A549 (cell line): Measurements from ENCODE around the gene NFASC. TPM values are rescaled to one million over a fixed set of nuclear protein-coding genes. Genes with fewer than 3 reads are reported as not detected.

Source experiments
- ATAC-seq, 2 experiments: fragments of 200-7000 bp in 1 of 2; fragments of >200 bp in 1 of 2; cut with Nextera tagmentation in 1 of 2; cut with Tn5 transposase in 1 of 2; 3 replicates each; pipeline versions ENCODE4 v1.8.0 to v1.9.1; 2018 to 2020; ENCODE audit warnings: mild to moderate bottlenecking in 1 of 2, moderate library complexity in 1 of 2
- CTCF ChIA-PET: fragments of 300-600 bp; sonication (Branson Sonifier 250); formaldehyde crosslinking; extraction: SDS; loops from one replicate; lab custom pipeline; 2021; ENCODE audit warnings: antibody characterized with exemption, inconsistent platforms; lab: Yijun Ruan, JAX
- POLR2A ChIA-PET: fragments of 350-600 bp; formaldehyde crosslinking; extraction: SDS; loops from one replicate; lab custom pipeline; 2021; ENCODE audit warnings: antibody characterized with exemption, inconsistent platforms; lab: Yijun Ruan, JAX
- DNase-seq, 2 experiments: peaks; one replicate each; pipeline versions ENCODE4 v3.0.0 to v3.0.0-alpha.2; 2011 to 2016; ENCODE audit warnings: low read depth in 1 of 2, low spot score in 1 of 2
- FAIRE-seq: peaks from 2 replicates; lab custom pipeline; 2011; peaks lifted over from hg19 to GRCh38; lab: Jason Lieb, UNC
- H3K27ac ChIP-seq, 2 experiments: fragments of >200 bp; sonication (Bioruptor Twin); formaldehyde crosslinking; 3 replicates each; pipeline ENCODE4 v1.5.1; 2016 to 2017
- H3K4me1 ChIP-seq: fragments of >200 bp; sonication (Bioruptor Twin); formaldehyde crosslinking; 3 replicates; pipeline ENCODE4 v1.6.1; 2016
- H3K4me2 ChIP-seq: fragments of >200 bp; sonication (Bioruptor Twin); formaldehyde crosslinking; 3 replicates; pipeline ENCODE4 v1.6.1; 2016
- H3K4me3 ChIP-seq: fragments of >200 bp; sonication (Bioruptor Twin); formaldehyde crosslinking; 3 replicates; pipeline ENCODE4 v1.5.1; 2016
- H3K9me3 ChIP-seq: fragments of >200 bp; sonication (Bioruptor Twin); formaldehyde crosslinking; 3 replicates; pipeline ENCODE4 v1.6.1; 2016
- CBX2 ChIP-seq: fragments of 200-600 bp; sonication (generic); IDR thresholded peaks from 2 replicates; pipeline ENCODE4 v1.6.1; 2016; ENCODE audit warnings: low read depth, mild to moderate bottlenecking, borderline replicate concordance
- CHD4 ChIP-seq: fragments of 200-600 bp; sonication (generic); IDR thresholded peaks from 2 replicates; pipeline ENCODE4 v1.6.1; 2016; ENCODE audit warnings: antibody characterized with exemption, mild to moderate bottlenecking, borderline replicate concordance
- EHF ChIP-seq: fragments of 250-450 bp; sonication (Bioruptor Pico); IDR thresholded peaks from 2 replicates; pipeline ENCODE4 v1.5.0; 2020; ENCODE audit warnings: mild to moderate bottlenecking
- EHMT2 ChIP-seq: fragments of 200-600 bp; sonication (generic); IDR thresholded peaks from 2 replicates; pipeline ENCODE4 v1.6.1; 2016; ENCODE audit warnings: antibody characterized with exemption, low read depth, mild to moderate bottlenecking, moderate library complexity
- FOXS1 ChIP-seq: fragments of 250-450 bp; sonication (Bioruptor Pico); IDR thresholded peaks from 2 replicates; pipeline ENCODE4 v1.5.0; 2020; ENCODE audit warnings: mild to moderate bottlenecking, moderate library complexity
- HEYL ChIP-seq: fragments of 250-450 bp; sonication (Bioruptor Pico); IDR thresholded peaks from 2 replicates; pipeline ENCODE4 v1.8.0; 2021; ENCODE audit warnings: mild to moderate bottlenecking, moderate library complexity
- HOXA7 ChIP-seq: fragments of 250-450 bp; sonication (Bioruptor Pico); IDR thresholded peaks from 2 replicates; pipeline ENCODE4 v1.5.0; 2020; ENCODE audit warnings: mild to moderate bottlenecking, moderate library complexity
- KDM1A ChIP-seq: fragments of 200-600 bp; sonication (generic); IDR thresholded peaks from 2 replicates; pipeline ENCODE4 v1.6.1; 2016; ENCODE audit warnings: low read depth, mild to moderate bottlenecking
- MAFK ChIP-seq: fragments of 450-650 bp; IDR thresholded peaks from 2 replicates; pipeline ENCODE4 v1.6.1; 2014; ENCODE audit not compliant: partially characterized antibody
- MAZ ChIP-seq: fragments of 150-350 bp; IDR thresholded peaks from 2 replicates; pipeline ENCODE4 v1.6.1; 2014; ENCODE audit warnings: antibody characterized with exemption, low read depth, low read length, borderline replicate concordance
- POLR2A ChIP-seq: IDR thresholded peaks from 2 replicates; pipeline ENCODE4 v1.6.1; 2012; ENCODE audit warnings: mild to moderate bottlenecking, low read length
- POLR2AphosphoS2 ChIP-seq: conservative IDR thresholded peaks from 2 replicates; pipeline ENCODE4 v1.6.1; 2012; ENCODE audit warnings: low read length, improper control_type of control experiment, inconsistent platforms
- RNF2 ChIP-seq: fragments of 200-600 bp; sonication (generic); IDR thresholded peaks from 2 replicates; pipeline ENCODE4 v1.6.1; 2016; ENCODE audit warnings: low read depth, mild to moderate bottlenecking, antibody characterized with exemption, moderate library complexity, borderline replicate concordance
- TFCP2L1 ChIP-seq: fragments of 250-450 bp; sonication (Bioruptor Pico); IDR thresholded peaks from 2 replicates; pipeline ENCODE4 v1.5.0; 2021; ENCODE audit warnings: mild to moderate bottlenecking
- ZC3H11A ChIP-seq: fragments of 450-650 bp; IDR thresholded peaks from 2 replicates; pipeline ENCODE4 v1.6.1; 2014; ENCODE audit warnings: antibody characterized with exemption, mild to moderate bottlenecking
- ZSCAN20 ChIP-seq: fragments of 250-450 bp; sonication (Bioruptor Pico); IDR thresholded peaks from 2 replicates; pipeline ENCODE4 v1.8.0; 2022; ENCODE audit warnings: mild to moderate bottlenecking, moderate library complexity
- WGBS: methylation state at CpG from one replicate; pipeline ENCODE4 v1.1.6; 2017; ENCODE audit errors: missing lambda C conversion rate; 5-methylcytosine and 5-hydroxymethylcytosine counted together
- polyA plus RNA-seq, 4 experiments: library from polyadenylated mRNA; depleted of rRNA in 3 of 4; stranded (reverse); fragments of >200 nt; fragmentation: RNase III in 1 of 4; extraction: RNeasy Plus Mini Kit Qiagen cat#74134 plus additional on column Dnase treatment in 1 of 4; gene quantifications; 2 replicates in 3 of 4; 3 replicates in 1 of 4; pipeline ENCODE4 v1.2.3, GENCODE V29; 2011 to 2017
- TF ChIP-seq, protein P1 (sequence below): fragments of 200-600 bp; sonication (generic); IDR thresholded peaks from 2 replicates; pipeline ENCODE4 v1.6.1; 2016; ENCODE audit warnings: antibody characterized with exemption, mild to moderate bottlenecking, moderate library complexity
- TF ChIP-seq, protein P2 (sequence below): fragments of 250-450 bp; sonication (Bioruptor Pico); IDR thresholded peaks from 2 replicates; pipeline ENCODE4 v1.5.0; 2021; ENCODE audit warnings: mild to moderate bottlenecking, moderate library complexity, borderline replicate concordance
- TF ChIP-seq, protein P3 (sequence below): fragments of >200 bp; sonication (Bioruptor Twin); formaldehyde crosslinking; IDR thresholded peaks from 3 replicates; pipeline ENCODE4 v1.5.1; 2016
- TF ChIP-seq, protein P4 (sequence below): fragments of >200 bp; sonication (Bioruptor Twin); formaldehyde crosslinking; IDR thresholded peaks from 2 replicates; pipeline ENCODE4 v1.6.1; 2016
- TF ChIP-seq, protein P5 (sequence below): fragments of 450-650 bp; IDR thresholded peaks from 2 replicates; pipeline ENCODE4 v1.6.1; 2014; ENCODE audit warnings: antibody characterized with exemption
- TF ChIP-seq, protein P6 (sequence below): fragments of 150-350 bp; IDR thresholded peaks from 2 replicates; pipeline ENCODE4 v1.6.1; 2014; ENCODE audit warnings: low read depth, mild to moderate bottlenecking, low read length

NFASC gene
- polyA plus RNA-seq, 2 of the 4 experiments (the other 2 are of a cell fraction), result 0.27 to 0.39 TPM

DNA sequence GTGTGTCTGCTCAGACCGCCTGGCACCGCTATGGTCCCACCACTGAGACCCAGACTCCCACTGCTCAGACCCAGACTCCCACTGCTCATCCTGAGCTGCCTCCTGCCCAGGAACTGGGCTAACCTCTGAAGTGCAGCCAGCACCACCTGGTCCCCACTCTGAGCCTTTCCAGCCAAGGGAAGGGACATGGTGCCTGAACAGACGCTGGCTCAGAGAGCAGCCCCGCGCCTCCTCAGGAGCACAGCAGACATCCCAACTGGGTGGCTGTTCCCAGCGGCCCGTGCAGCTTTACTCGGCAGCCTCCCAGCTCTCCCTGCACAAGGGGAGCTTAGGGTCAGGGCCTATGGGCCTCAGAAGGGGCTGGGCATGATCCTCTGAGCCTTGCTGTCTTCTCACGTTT is 144.6 kb downstream of the NFASC start (continued):
- TF ChIP-seq, protein P1, sequence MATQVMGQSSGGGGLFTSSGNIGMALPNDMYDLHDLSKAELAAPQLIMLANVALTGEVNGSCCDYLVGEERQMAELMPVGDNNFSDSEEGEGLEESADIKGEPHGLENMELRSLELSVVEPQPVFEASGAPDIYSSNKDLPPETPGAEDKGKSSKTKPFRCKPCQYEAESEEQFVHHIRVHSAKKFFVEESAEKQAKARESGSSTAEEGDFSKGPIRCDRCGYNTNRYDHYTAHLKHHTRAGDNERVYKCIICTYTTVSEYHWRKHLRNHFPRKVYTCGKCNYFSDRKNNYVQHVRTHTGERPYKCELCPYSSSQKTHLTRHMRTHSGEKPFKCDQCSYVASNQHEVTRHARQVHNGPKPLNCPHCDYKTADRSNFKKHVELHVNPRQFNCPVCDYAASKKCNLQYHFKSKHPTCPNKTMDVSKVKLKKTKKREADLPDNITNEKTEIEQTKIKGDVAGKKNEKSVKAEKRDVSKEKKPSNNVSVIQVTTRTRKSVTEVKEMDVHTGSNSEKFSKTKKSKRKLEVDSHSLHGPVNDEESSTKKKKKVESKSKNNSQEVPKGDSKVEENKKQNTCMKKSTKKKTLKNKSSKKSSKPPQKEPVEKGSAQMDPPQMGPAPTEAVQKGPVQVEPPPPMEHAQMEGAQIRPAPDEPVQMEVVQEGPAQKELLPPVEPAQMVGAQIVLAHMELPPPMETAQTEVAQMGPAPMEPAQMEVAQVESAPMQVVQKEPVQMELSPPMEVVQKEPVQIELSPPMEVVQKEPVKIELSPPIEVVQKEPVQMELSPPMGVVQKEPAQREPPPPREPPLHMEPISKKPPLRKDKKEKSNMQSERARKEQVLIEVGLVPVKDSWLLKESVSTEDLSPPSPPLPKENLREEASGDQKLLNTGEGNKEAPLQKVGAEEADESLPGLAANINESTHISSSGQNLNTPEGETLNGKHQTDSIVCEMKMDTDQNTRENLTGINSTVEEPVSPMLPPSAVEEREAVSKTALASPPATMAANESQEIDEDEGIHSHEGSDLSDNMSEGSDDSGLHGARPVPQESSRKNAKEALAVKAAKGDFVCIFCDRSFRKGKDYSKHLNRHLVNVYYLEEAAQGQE, result no peak
- TF ChIP-seq KDM1A, result no peak
- no peak for TF ChIP-seq EHF (CRISPR knock-in tag)

DNA sequence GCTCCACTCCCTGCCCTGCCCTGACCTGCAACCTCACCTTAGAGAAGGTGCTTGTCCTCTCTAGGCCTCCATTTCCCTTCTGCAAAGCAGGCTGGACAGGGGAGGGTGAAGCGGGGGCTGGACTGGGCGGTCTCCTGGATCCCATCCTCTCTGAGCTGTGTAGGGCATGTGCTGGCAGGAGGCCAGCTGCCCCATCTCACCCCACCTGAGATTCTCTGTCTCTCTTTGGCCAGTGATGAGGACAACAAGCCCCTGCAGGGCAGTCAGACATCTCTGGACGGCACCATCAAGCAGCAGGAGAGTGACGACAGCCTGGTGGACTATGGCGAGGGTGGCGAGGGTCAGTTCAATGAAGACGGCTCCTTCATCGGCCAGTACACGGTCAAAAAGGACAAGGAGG is 145.4 kb downstream of the NFASC start:
- DNase-seq, result no peak
- Histone ChIP-seq H3K4me1 (no peaks in the 10 kb centered on the region), H3K9me3 (no peaks in the 10 kb centered on the region), H3K27ac (no peak overlapping the region), H3K4me2 (no peak overlapping the region), H3K4me3 (no peak overlapping the region)
- POLR2A ChIA-PET, result no interaction called here
- FAIRE-seq, result no peak
- ATAC-seq, result no peak
- TF ChIP-seq POLR2AphosphoS2 (no peak), CHD4 (no peak), MAZ (no peak), TFCP2L1 (CRISPR knock-in tag) (no peak), POLR2A (no peak), ZC3H11A (no peak), CBX2 (no peak), HOXA7 (no peak)
- TF ChIP-seq, protein P2, sequence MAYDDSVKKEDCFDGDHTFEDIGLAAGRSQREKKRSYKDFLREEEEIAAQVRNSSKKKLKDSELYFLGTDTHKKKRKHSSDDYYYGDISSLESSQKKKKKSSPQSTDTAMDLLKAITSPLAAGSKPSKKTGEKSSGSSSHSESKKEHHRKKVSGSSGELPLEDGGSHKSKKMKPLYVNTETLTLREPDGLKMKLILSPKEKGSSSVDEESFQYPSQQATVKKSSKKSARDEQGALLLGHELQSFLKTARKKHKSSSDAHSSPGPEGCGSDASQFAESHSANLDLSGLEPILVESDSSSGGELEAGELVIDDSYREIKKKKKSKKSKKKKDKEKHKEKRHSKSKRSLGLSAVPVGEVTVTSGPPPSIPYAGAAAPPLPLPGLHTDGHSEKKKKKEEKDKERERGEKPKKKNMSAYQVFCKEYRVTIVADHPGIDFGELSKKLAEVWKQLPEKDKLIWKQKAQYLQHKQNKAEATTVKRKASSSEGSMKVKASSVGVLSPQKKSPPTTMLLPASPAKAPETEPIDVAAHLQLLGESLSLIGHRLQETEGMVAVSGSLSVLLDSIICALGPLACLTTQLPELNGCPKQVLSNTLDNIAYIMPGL (CRISPR knock-in tag), result no peak
- TF ChIP-seq, protein P3, sequence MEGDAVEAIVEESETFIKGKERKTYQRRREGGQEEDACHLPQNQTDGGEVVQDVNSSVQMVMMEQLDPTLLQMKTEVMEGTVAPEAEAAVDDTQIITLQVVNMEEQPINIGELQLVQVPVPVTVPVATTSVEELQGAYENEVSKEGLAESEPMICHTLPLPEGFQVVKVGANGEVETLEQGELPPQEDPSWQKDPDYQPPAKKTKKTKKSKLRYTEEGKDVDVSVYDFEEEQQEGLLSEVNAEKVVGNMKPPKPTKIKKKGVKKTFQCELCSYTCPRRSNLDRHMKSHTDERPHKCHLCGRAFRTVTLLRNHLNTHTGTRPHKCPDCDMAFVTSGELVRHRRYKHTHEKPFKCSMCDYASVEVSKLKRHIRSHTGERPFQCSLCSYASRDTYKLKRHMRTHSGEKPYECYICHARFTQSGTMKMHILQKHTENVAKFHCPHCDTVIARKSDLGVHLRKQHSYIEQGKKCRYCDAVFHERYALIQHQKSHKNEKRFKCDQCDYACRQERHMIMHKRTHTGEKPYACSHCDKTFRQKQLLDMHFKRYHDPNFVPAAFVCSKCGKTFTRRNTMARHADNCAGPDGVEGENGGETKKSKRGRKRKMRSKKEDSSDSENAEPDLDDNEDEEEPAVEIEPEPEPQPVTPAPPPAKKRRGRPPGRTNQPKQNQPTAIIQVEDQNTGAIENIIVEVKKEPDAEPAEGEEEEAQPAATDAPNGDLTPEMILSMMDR, result no peak
- CTCF ChIA-PET, result interaction anchor here (4.0 kb wide), 1 partner anchor 46 kb away, joined by 15 read pairs; no protein-coding TSS in a partner anchor
- WGBS, result 82% methylated on average over 9 of the region's 9 CpGs

DNA sequence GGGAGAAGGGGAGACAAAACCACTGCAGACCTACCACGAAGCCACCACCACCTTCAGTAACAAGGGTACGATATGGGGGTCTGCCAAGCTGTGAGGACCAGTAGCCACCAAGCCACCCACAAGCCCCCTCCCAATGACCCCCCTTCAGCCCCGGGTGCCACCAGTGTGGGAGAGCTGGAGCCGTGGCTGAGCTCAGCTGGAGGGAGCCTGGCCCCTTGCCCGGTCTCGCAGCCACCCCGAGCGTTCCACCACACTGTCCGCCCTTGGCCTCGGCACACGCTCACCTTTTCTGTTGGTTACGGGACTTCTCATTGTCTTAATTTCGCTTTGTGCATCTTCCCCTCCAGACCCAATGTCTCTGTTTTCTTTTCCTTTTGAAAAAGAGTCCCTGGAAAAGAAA is 145.9 kb downstream of the NFASC start:
- ATAC-seq (no peak), FAIRE-seq (no peak), DNase-seq (no peak)
- CTCF ChIA-PET, result interaction anchor here (1.2 to 4.0 kb wide), 2 partner anchors 27 to 45 kb away, joined by 5 to 15 read pairs; no protein-coding TSS in a partner anchor
- H3K27ac ChIP-seq, result no peak overlapping the region
- no peaks in the 10 kb centered on the region for H3K9me3 ChIP-seq
- H3K4me3 ChIP-seq, result no peak overlapping the region
- 67% methylated on average over 13 of the region's 13 CpGs for WGBS
- POLR2A ChIA-PET, result no interaction called here
- H3K4me2 ChIP-seq, result no peak overlapping the region
- H3K4me1 ChIP-seq, result no peaks in the 10 kb centered on the region
- TF ChIP-seq, protein P1, result no peak
- TF ChIP-seq FOXS1 (CRISPR knock-in tag), result no peak
- TF ChIP-seq KDM1A, result no peak
- no peak for TF ChIP-seq MAFK
- TF ChIP-seq CHD4, result no peak
- no peak for TF ChIP-seq EHMT2
- TF ChIP-seq RNF2, result no peak
- no peak for TF ChIP-seq HEYL (CRISPR knock-in tag)
- TF ChIP-seq, protein P4, sequence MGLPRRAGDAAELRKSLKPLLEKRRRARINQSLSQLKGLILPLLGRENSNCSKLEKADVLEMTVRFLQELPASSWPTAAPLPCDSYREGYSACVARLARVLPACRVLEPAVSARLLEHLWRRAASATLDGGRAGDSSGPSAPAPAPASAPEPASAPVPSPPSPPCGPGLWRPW, result no peak
- TF ChIP-seq, protein P5, sequence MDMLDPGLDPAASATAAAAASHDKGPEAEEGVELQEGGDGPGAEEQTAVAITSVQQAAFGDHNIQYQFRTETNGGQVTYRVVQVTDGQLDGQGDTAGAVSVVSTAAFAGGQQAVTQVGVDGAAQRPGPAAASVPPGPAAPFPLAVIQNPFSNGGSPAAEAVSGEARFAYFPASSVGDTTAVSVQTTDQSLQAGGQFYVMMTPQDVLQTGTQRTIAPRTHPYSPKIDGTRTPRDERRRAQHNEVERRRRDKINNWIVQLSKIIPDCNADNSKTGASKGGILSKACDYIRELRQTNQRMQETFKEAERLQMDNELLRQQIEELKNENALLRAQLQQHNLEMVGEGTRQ, result no peak
- no peak for TF ChIP-seq POLR2A
- TF ChIP-seq, protein P6, sequence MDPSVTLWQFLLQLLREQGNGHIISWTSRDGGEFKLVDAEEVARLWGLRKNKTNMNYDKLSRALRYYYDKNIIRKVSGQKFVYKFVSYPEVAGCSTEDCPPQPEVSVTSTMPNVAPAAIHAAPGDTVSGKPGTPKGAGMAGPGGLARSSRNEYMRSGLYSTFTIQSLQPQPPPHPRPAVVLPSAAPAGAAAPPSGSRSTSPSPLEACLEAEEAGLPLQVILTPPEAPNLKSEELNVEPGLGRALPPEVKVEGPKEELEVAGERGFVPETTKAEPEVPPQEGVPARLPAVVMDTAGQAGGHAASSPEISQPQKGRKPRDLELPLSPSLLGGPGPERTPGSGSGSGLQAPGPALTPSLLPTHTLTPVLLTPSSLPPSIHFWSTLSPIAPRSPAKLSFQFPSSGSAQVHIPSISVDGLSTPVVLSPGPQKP, result no peak
- no peak for TF ChIP-seq ZSCAN20
